H1 (cell line): ENCODE measurements around the gene SLC8B1. TPM values are rescaled to one million over a fixed set of nuclear protein-coding genes. Genes with fewer than 3 reads are reported as not detected.
A peak's percentile ranks its signal among the peaks of the same experiment; 100 is the strongest.

Experiments used
- BCL11A ChIP-seq, 2 experiments: IDR thresholded peaks; one replicate each; pipeline ENCODE4 v1.6.1; 2011; ENCODE audit warnings: low read depth in 2 of 2, low read length in 2 of 2, mild to moderate bottlenecking in 2 of 2
- CBX5 ChIP-seq: fragments of 300-800, 300-1000 bp; sonication (generic); IDR thresholded peaks from 2 replicates; pipeline ENCODE4 v1.7.1; 2016; ENCODE audit warnings: antibody characterized with exemption, low read length, low read depth
- FOSL1 ChIP-seq: IDR thresholded peaks from 2 replicates; pipeline ENCODE4 v1.6.1; 2011; ENCODE audit warnings: mild to moderate bottlenecking, low read depth, low read length, moderate library complexity; ENCODE audit not compliant: insufficient read depth
- JUN ChIP-seq: IDR thresholded peaks from 2 replicates; pipeline ENCODE4 v1.6.1; 2011; ENCODE audit warnings: low read depth, mild to moderate bottlenecking, improper control_type of control experiment, low read length
- KDM1A ChIP-seq: fragments of 200-600, 300-600 bp; sonication (generic); IDR thresholded peaks from 2 replicates; pipeline ENCODE4 v1.7.1; 2016; ENCODE audit warnings: mild to moderate bottlenecking, low read length, borderline replicate concordance
- KDM5A ChIP-seq: fragments of 200-600 bp; IDR thresholded peaks from 2 replicates; pipeline ENCODE4 v1.7.1; 2012; ENCODE audit warnings: mild to moderate bottlenecking, low read length, inconsistent platforms, mixed read lengths
- NANOG ChIP-seq: IDR thresholded peaks from 2 replicates; pipeline ENCODE4 v1.6.1; 2011; ENCODE audit warnings: low read length, low read depth, mild to moderate bottlenecking, inconsistent platforms; ENCODE audit not compliant: insufficient read depth, poor library complexity, severe bottlenecking
- SAP30 ChIP-seq: fragments of 300-600 bp; sonication (generic); IDR thresholded peaks from 2 replicates; pipeline ENCODE4 v1.7.1; 2012; ENCODE audit warnings: low read length, moderate library complexity, mild to moderate bottlenecking, inconsistent platforms; ENCODE audit not compliant: insufficient read depth, insufficient replicate concordance
- TBP ChIP-seq: IDR thresholded peaks from 2 replicates; pipeline ENCODE4 v1.6.1; 2011; ENCODE audit warnings: low read depth, low read length, improper control_type of control experiment
- polyA plus RNA-seq, 7 experiments: library from polyadenylated mRNA; depleted of rRNA in 3 of 7; stranded (reverse) in 5 of 7; unstranded in 2 of 7; fragments of >200 nt in 5 of 7; fragments of 200-250 nt in 2 of 7; gene quantifications; 1 replicate in 5 of 7; 2 replicates in 1 of 7; 4 replicates in 1 of 7; pipeline versions ENCODE4 v1.2.1 to v1.2.3, GENCODE V29; 2011 to 2013; ENCODE audit warnings: missing spikeins in 2 of 7, mixed read lengths in 2 of 7
- total RNA-seq: library from RNA; stranded (reverse); fragmentation: NEBNext Ultra II Directional; extraction: Animal tissue kit (Norgen Biotek cat#: 25700); gene quantifications from 2 replicates; pipeline ENCODE4 v1.2.1, GENCODE V29; 2021
- TF ChIP-seq, protein P1 (sequence below): fragments of 300-600 bp; sonication (generic); IDR thresholded peaks from 2 replicates; pipeline ENCODE4 v1.7.1; 2012; ENCODE audit warnings: low read length, moderate library complexity, mild to moderate bottlenecking, inconsistent platforms; ENCODE audit not compliant: insufficient replicate concordance

SLC8B1 gene
- total and polyA plus RNA-seq, 2 of the 8 experiments (the other 6 are each of a cell fraction or from before 2014, with no cell fraction given), result 11.2 to 19.1 TPM

DNA sequence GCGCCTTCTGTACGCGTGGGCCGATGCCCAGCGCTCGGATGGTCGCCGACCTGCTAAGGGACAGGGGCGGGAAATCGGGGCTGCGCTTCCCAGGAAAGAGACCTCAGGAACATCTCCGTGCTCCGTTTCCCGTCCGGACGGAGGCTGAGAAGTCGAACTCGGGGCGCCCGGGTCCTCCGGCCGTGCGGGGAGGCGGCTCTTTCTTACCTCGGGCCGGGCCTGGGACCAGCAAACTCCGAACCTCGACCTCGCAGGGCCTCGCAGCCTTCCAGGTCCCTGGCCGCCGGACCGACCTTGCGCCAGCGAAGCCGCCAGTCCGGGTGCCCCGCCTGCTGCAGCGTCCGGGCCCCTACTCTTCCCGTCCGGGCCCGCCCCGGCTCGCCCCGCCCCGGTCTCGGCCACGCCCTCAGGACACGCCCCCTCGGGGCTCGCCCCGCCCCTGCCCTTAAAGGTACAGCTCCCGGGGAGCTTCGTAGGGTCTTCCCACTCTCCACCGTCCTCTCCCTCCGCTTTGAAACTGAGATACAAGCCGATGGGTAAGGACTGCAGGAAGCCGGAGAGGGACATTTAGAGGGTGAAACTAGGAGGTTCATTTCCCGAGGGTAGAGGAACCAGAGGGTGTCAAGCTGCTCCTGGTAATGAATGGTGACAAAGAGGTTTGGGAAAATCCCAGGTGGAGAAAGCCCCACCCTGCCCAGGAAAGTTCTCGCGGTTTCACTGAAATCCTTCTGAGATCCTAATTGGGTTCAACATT is at the start of gene SLC8B1 (continued):
- no peak for TF ChIP-seq FOSL1
- no peak for TF ChIP-seq KDM1A
- no peak for TF ChIP-seq BCL11A (IDR thresholded peaks at IDR 0.05; ENCODE audit: low read depth in 2 of 2, low read length in 2 of 2)
- TF ChIP-seq CBX5, result no peak
- no peak for TF ChIP-seq SAP30
- TF ChIP-seq NANOG, result no peak
- TF ChIP-seq KDM5A, result no peak
- no peak for TF ChIP-seq JUN
- TF ChIP-seq TBP, result peak; percentile 71; the same call in 1 of the 2 replicates
- TF ChIP-seq, protein P1, sequence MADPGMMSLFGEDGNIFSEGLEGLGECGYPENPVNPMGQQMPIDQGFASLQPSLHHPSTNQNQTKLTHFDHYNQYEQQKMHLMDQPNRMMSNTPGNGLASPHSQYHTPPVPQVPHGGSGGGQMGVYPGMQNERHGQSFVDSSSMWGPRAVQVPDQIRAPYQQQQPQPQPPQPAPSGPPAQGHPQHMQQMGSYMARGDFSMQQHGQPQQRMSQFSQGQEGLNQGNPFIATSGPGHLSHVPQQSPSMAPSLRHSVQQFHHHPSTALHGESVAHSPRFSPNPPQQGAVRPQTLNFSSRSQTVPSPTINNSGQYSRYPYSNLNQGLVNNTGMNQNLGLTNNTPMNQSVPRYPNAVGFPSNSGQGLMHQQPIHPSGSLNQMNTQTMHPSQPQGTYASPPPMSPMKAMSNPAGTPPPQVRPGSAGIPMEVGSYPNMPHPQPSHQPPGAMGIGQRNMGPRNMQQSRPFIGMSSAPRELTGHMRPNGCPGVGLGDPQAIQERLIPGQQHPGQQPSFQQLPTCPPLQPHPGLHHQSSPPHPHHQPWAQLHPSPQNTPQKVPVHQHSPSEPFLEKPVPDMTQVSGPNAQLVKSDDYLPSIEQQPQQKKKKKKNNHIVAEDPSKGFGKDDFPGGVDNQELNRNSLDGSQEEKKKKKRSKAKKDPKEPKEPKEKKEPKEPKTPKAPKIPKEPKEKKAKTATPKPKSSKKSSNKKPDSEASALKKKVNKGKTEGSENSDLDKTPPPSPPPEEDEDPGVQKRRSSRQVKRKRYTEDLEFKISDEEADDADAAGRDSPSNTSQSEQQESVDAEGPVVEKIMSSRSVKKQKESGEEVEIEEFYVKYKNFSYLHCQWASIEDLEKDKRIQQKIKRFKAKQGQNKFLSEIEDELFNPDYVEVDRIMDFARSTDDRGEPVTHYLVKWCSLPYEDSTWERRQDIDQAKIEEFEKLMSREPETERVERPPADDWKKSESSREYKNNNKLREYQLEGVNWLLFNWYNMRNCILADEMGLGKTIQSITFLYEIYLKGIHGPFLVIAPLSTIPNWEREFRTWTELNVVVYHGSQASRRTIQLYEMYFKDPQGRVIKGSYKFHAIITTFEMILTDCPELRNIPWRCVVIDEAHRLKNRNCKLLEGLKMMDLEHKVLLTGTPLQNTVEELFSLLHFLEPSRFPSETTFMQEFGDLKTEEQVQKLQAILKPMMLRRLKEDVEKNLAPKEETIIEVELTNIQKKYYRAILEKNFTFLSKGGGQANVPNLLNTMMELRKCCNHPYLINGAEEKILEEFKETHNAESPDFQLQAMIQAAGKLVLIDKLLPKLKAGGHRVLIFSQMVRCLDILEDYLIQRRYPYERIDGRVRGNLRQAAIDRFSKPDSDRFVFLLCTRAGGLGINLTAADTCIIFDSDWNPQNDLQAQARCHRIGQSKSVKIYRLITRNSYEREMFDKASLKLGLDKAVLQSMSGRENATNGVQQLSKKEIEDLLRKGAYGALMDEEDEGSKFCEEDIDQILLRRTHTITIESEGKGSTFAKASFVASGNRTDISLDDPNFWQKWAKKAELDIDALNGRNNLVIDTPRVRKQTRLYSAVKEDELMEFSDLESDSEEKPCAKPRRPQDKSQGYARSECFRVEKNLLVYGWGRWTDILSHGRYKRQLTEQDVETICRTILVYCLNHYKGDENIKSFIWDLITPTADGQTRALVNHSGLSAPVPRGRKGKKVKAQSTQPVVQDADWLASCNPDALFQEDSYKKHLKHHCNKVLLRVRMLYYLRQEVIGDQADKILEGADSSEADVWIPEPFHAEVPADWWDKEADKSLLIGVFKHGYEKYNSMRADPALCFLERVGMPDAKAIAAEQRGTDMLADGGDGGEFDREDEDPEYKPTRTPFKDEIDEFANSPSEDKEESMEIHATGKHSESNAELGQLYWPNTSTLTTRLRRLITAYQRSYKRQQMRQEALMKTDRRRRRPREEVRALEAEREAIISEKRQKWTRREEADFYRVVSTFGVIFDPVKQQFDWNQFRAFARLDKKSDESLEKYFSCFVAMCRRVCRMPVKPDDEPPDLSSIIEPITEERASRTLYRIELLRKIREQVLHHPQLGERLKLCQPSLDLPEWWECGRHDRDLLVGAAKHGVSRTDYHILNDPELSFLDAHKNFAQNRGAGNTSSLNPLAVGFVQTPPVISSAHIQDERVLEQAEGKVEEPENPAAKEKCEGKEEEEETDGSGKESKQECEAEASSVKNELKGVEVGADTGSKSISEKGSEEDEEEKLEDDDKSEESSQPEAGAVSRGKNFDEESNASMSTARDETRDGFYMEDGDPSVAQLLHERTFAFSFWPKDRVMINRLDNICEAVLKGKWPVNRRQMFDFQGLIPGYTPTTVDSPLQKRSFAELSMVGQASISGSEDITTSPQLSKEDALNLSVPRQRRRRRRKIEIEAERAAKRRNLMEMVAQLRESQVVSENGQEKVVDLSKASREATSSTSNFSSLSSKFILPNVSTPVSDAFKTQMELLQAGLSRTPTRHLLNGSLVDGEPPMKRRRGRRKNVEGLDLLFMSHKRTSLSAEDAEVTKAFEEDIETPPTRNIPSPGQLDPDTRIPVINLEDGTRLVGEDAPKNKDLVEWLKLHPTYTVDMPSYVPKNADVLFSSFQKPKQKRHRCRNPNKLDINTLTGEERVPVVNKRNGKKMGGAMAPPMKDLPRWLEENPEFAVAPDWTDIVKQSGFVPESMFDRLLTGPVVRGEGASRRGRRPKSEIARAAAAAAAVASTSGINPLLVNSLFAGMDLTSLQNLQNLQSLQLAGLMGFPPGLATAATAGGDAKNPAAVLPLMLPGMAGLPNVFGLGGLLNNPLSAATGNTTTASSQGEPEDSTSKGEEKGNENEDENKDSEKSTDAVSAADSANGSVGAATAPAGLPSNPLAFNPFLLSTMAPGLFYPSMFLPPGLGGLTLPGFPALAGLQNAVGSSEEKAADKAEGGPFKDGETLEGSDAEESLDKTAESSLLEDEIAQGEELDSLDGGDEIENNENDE, result no peak
